GM21526 (cell line): ENCODE data around the gene VWF.

ENCODE experiments used
- ATAC-seq: cut with Tn5 transposase; IDR thresholded peaks from one replicate; pipeline ENCODE4 v1.9.1; 2021; ENCODE audit warnings: moderate library complexity; ENCODE audit not compliant: unreplicated experiment, low FRiP score

The VWF gene

GRCh38 chr12:6062757-6063735 is 61.4 kb downstream of the VWF start:
- ATAC-seq, result no peak

GRCh38 chr12:6062395-6062756 is 62.1 kb downstream of the VWF start:
- no peak for ATAC-seq

DNA sequence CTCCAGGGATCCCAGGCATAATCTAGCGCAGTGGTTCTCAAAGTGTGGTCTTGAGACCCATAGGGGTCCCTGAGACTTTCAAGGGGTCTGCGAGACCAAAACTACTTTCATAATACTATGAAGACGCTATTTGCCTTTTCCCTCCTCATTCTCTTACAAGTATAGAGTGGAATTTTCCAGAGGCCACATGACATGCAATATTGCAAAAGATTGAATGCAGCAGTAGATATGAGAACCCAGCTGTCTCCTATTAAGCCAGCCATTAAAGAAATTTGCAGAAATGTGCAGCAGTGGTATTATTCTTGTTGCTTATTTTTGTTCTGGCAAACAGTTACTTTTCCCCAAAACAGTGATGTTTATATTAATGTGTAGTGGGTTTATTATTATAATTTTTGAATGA is 62.8 kb downstream of the VWF start:
- no peak for ATAC-seq

GRCh38 chr12:6059860-6060565 is 64.5 kb downstream of the VWF start:
- no peak for ATAC-seq

DNA sequence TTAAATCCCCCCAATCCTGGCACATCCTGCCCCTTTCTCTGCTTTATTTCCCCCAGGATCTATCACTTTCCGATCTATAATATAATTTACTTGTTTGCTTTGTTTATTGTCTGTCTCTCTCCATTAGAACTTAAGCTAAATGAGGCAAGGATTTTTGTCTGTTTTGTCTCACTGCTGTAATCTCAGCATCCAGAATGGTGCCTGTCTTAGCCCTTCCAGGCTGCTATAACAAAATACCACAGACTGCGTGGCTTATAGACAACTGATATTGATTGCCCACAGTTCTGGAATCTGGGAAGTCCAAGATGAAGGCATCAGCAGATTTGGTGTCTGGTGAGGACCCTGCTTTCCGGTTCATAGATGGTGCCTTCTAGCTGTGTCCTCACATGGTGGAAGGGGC is 65.2 kb downstream of the VWF start:
- ATAC-seq, result no peak

DNA sequence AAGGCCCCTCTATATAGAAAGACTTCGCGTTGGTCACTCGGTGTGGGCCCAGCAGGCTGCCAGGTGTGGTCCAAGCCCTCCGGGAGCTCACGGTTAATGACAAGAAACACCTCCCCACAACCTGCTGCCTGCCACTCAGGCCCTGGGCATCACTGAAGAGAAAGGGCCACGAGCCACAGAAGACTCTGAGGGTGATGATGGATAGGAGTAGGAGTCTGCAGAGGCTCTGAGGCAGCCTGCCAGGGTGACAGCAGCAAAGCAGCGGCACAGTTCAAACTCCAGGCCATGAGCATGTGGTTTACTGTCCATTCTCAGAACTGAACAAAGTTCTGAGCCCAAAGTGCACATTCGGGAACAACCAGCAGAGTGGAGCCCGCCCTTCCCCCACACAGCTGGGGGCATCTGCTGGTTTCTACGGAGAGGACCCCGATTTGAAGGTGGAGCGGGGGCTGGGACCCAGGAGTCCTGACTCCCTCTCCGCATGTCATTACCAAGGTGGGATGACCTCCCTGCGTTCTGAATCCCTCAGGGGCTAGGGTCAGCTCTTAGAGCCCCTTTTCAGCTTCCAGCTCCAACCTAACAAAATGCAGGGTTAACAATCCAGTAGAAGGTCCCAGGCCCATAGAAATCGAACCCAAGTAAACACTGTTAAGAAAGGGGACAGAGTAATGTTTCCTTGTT is 65.8 kb downstream of the VWF start:
- ATAC-seq, result no peak

DNA sequence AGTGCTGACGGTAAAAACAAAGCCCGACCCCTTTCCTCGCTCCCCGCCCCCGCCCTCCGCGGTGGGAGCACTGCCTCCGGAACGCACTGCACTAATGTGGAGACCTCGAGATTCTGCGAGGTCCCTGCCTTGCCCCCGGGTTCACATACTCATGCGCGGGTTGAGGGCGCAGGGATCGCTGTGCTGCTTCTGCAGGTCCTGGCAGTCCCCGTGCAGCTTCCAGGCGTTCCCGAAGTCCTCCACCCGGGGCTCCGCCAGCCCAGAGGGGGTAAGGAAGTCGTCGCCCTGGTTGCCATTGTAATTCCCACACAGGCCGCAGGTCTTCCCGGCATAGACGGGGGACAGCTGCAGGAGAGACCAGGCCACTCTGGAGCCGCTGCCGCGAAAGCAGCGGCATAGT is 66.8 kb downstream of the VWF start:
- ATAC-seq, result no peak

- ATAC-seq, result no peak
These were observed 67.8 kb downstream of the VWF start for GRCh38 chr12:6056406-6057240.

DNA sequence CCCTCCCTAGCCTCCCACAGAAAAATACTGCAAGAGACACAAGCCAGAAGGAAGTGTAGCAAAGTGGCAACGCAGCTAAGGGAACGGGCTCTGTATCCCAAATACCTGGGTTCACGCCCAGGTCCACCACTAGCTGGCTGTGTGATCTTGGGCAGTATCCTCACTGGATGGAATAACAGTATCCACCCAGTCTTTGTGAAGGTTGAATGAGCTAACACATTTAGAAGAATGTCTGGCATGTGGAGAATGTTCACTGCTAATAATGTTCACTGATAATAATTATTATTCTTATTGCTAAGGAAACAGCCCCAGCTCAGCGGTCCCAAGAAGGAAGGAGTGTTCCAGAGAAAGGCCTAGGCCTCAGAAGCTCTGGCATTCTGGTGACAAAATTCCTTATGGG is 70.9 kb downstream of the VWF start:
- no peak for ATAC-seq

- no peak for ATAC-seq
These were observed 71.5 kb downstream of the VWF start for GRCh38 chr12:6052940-6053329.

DNA sequence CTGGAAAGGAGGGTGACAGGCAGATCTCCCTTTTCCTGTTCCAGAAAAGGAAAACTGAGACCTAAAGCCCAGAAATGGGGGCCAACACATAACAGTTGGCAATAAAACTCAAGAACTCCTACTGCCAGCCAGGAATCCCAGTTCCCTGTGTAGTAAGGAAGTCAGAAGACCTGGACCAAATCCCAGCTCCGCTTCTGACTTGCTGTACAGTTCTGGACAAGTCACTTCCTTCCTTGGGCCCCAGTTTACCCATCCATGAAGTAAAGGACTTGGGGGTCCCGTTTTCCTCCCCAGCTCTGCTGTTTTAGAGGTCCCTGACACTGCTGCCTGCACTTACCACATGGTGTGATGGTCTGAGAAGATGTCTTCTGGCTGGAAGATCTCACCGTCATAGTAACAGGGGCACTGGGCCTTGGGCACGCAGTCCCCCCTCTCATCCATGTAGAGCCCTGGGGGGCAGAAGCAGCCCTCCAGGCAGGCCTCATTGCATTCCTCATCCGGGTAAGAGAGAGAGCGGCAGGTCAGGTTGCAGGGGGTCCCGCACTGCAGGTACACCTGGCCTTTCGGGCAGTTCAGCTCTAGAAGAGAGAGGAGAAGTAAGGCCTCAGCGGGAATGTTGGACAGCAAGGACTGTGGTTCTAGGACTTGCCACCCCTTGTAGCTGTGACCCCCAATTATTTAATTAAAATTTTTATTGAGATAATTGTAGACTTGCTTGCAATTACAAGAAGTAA is 72.1 kb downstream of the VWF start:
- no peak for ATAC-seq

DNA sequence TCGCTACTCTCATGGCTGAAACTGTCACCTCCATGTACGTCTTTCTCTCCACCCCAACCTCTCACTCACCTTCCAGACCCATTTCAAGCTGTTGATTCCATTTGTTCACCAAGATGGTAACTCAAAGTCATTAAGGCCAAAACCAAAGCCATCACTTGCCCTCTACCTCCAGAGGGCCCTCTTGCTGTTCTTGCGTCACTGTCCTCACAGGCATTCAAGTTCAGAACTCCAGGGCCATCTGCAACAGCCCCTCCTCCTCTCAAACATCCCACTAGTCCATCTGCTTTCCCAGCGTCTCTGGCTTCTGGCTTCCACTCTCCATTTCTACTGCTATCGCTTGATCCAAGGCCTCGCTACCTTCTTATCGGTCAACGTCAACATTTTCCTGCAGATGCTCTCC is 74.5 kb downstream of the VWF start:
- ATAC-seq, result no peak

GRCh38 chr12:6049587-6049986 is 74.9 kb downstream of the VWF start:
- ATAC-seq, result no peak

GRCh38 chr12:6047249-6048237 is 76.9 kb downstream of the VWF start:
- no peak for ATAC-seq

- ATAC-seq, result no peak
These were observed 77.8 kb downstream of the VWF start for GRCh38 chr12:6046511-6047180.

- ATAC-seq, result no peak
These were observed 79.0 kb downstream of the VWF start for GRCh38 chr12:6045438-6045837.

DNA sequence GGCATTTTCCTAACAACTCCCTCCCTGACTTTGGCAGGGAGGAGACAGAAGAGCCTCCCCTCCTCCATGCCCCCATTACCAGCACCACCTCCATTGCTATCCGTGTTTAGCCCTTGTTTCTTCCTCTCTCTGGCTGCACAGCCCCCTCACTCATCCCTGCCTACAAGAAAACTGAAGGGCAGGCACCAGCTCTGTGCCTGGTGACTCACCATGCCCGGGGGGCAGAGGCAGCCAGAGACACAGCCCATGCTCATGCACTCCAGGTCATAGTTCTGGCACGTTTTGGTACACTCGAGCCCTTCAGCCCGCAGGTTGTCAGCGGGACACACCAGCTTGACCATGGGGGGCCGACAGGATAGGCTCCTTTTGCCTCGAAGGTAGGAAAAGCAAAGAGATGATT is 80.4 kb downstream of the VWF start:
- no peak for ATAC-seq

GRCh38 chr12:6042446-6042845 is 82.0 kb downstream of the VWF start:
- no peak for ATAC-seq
